Activated naive CD4-positive, alpha-beta T cell treated with Interleukin-2 at 50 U/mL for 16 hours (primary cell): ENCODE results near the gene LYSET.
"Not testable (repeated sequence)": the region's sequence is repeated elsewhere in the genome, so short reads cannot be mapped to it uniquely, and the experiment has no call there.

ENCODE experiments used
- DNase-seq: peaks from one replicate; pipeline ENCODE4 v3.0.0-alpha.2; 2020

Gene LYSET

GRCh38 chr14:93184391-93185348, at the start of gene LYSET, which contains the start of gene MOAP1:
TSS of gene LYSET (plus strand) at chr14:93185317. CDS start at chr14:93185406, 89 bp downstream.
TSS of gene MOAP1 (minus strand) at chr14:93184897. CDS start at chr14:93184242, 655 bp downstream.
- peak; percentile 88 for DNase-seq

- DNase-seq = no peak
Measured at GRCh38 chr14:93135399-93135798, 49.7 kb upstream of the LYSET start.

GRCh38 chr14:93136009-93136408, 49.1 kb upstream of the LYSET start:
- no peak for DNase-seq

- not testable (repeated sequence) for DNase-seq
Measured at GRCh38 chr14:93136508-93136907, 48.6 kb upstream of the LYSET start.

- DNase-seq = no peak
Measured at GRCh38 chr14:93137864-93138263, 47.3 kb upstream of the LYSET start.

- DNase-seq = no peak
Measured at GRCh38 chr14:93142854-93143652, 42.1 kb upstream of the LYSET start.

GRCh38 chr14:93146119-93146518, 39.0 kb upstream of the LYSET start:
- no peak for DNase-seq

- DNase-seq = no peak
Measured at GRCh38 chr14:93148979-93149378, 36.1 kb upstream of the LYSET start.

- no peak for DNase-seq
Measured at GRCh38 chr14:93150227-93151208, 34.6 kb upstream of the LYSET start.

- no peak for DNase-seq
Measured at GRCh38 chr14:93153121-93153520, 32.0 kb upstream of the LYSET start.

- no peak for DNase-seq
Measured at GRCh38 chr14:93155667-93156066, 29.4 kb upstream of the LYSET start.

- no peak for DNase-seq
Measured at GRCh38 chr14:93156693-93157369, 28.3 kb upstream of the LYSET start.

- DNase-seq = not testable (repeated sequence)
Measured at GRCh38 chr14:93158349-93158748, 26.8 kb upstream of the LYSET start.

- DNase-seq = not testable (repeated sequence)
Measured at GRCh38 chr14:93159625-93160352, 25.3 kb upstream of the LYSET start.

GRCh38 chr14:93160353-93160801, 24.7 kb upstream of the LYSET start:
- DNase-seq = no peak

- no peak for DNase-seq
Measured at GRCh38 chr14:93161411-93161940, 23.6 kb upstream of the LYSET start.

GRCh38 chr14:93163564-93163963, 21.6 kb upstream of the LYSET start:
- DNase-seq = no peak

GRCh38 chr14:93165271-93166265, 19.5 kb upstream of the LYSET start:
- DNase-seq = not testable (repeated sequence)

- not testable (repeated sequence) for DNase-seq
Measured at GRCh38 chr14:93168610-93169009, 16.5 kb upstream of the LYSET start.
